Sciatic nerve (tissue), 2 donors: Measurements from ENCODE around the gene EPDR1. TPM values are rescaled to one million over a fixed set of nuclear protein-coding genes. Genes with fewer than 3 reads are reported as not detected.

Source experiments
- ATAC-seq: fragments of 200-7000 bp; cut with Tn5 transposase; one replicate; pipeline ENCODE4 v1.9.1; 2020; ENCODE audit warnings: mild to moderate bottlenecking, moderate library complexity
- DNase-seq: peaks from one replicate; pipeline ENCODE4 v3.0.0-alpha.2; 2020; ENCODE audit warnings: low spot score
- intact Hi-C: fragments of 100-400 bp; cut with DNase I; formaldehyde crosslinking; loops from one replicate; pipeline ENCODE4 v1.14.2; 2022
- total RNA-seq: library from RNA; stranded (reverse); fragmentation: NEBNext Ultra II Directional; extraction: Animal tissue kit (Norgen Biotek cat#: 25700); gene quantifications from one replicate; pipeline ENCODE4 v1.2.1, GENCODE V29; 2021
- donor health status: DM: no; HTN: no; CAD: no.
- donor health status: DM: no; HTN: no; CAD: no.

EPDR1 gene
- total RNA-seq, 1 donor from 2014 or later = 46.9 TPM

DNA sequence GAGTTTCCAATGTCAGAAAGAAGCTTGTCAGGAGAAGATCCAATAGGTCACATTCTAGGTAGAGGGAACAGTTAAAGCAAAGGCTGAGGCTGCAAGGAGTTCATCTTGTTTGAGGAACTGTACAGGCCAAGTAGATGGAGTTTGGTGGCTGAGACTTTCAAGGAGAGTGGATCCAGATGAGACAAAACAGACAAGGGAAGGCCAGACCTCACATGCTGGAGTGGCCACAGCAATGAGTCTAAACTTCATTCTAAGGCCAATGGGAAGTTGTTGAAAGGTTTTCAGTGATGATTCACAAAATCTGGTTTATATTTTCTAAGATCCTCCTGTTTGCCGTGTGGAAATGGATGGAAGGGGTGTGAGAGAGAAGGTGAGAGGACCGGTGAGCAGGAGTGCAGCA is 40.0 kb downstream of the EPDR1 start:
- intact Hi-C loops = no loop called here
- ATAC-seq (no peak), DNase-seq (no peak)

GRCh38 chr7:37961251-37961650 is 40.8 kb downstream of the EPDR1 start:
- intact Hi-C loops = no loop called here
- ATAC-seq = no peak

GRCh38 chr7:37964196-37964595 is 43.8 kb downstream of the EPDR1 start:
- no peak for DNase-seq
- ATAC-seq = no peak
- intact Hi-C loops = no loop called here

More at GRCh38 chr7:37961251-37961650, 40.8 kb downstream of the EPDR1 start:
- no peak for DNase-seq

- DNase-seq (no peak), ATAC-seq (no peak)
- intact Hi-C loops = no loop called here
Observed at GRCh38 chr7:37970211-37970610, 49.8 kb downstream of the EPDR1 start.

- ATAC-seq = no peak
- no peak for DNase-seq
- intact Hi-C loops = no loop called here
Observed at GRCh38 chr7:37971491-37971890, 51.1 kb downstream of the EPDR1 start.

DNA sequence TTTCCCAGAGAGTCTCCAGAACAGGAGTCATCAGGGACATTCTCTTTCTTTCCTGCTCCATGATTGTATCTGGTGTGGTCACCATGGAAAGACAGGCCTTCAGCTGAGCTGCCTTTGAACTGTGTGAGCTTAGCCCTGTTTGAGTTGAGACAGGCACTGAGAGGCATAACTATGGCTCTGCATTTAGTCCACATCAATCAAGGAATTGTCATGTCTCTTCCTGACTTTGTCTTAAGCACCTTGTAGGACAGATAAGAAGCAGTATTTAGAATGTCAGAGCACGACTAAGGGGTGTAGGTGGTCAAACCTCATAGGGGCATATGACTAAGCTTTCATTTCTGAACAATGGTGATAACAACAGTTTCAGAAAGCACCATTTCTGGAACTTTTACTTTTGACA is 53.5 kb downstream of the EPDR1 start:
- ATAC-seq (no peak), DNase-seq (no peak)
- intact Hi-C loops = no loop called here

- intact Hi-C loops = no loop called here
- no peak for ATAC-seq
- no peak for DNase-seq
Observed at GRCh38 chr7:37974711-37975110, 54.3 kb downstream of the EPDR1 start.

DNA sequence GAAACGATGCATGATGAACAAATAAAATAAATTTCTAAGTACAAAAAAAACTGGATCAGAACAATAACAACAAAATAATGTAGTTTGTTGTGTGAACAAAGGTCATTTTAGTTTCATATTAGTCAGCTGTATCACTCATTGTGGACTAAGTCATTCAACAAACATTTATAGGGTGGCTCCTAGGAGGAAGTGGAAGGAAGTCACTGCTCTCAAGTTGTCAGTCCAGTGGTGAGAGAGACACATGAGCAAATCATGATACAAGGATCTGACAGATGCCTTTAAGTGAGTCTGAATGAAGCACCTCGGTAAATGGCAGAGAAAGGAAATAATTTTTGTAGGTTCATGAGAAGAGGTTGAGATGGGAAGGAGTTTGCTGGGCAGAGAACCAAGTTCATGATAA is 56.8 kb downstream of the EPDR1 start:
- DNase-seq (no peak), ATAC-seq (no peak)
- intact Hi-C loops = no loop called here

GRCh38 chr7:37981664-37982063 is 61.2 kb downstream of the EPDR1 start:
- ATAC-seq (no peak), DNase-seq (no peak)
- intact Hi-C loops = no loop called here

- ATAC-seq (no peak), DNase-seq (no peak)
- intact Hi-C loops = no loop called here
Observed at GRCh38 chr7:37982423-37982822, 62.0 kb downstream of the EPDR1 start.

DNA sequence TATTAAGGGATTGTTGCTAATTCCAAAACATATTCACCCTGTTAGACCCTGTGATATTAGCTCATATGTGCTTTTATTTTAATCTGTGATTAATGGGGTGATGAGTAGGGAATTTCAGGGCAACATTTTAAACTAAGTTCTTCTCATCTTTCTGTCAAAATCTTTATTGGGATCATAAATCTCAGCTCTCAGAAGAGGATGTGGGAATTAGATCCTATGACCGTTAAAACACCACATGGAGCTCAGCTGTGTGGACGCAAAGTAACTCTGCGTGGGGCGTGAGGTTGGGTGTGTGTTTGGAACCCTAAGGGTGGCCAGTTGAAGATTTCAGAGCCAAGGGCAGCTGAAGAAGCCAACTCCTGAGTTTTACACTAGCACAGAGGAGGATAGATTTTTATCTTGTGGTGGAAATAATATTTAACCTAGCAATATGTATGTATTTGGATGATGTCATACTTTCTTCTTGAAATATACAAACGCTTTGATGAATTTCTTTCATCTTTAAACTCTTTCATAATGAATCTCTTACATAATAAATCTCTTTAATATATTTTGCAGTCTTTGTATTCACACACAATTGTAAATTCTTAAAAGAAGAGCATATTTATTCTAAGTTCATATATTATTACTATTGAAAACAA is 64.4 kb downstream of the EPDR1 start:
- intact Hi-C loops = no loop called here
- DNase-seq = no peak
- peak; percentile 66 for ATAC-seq

DNA sequence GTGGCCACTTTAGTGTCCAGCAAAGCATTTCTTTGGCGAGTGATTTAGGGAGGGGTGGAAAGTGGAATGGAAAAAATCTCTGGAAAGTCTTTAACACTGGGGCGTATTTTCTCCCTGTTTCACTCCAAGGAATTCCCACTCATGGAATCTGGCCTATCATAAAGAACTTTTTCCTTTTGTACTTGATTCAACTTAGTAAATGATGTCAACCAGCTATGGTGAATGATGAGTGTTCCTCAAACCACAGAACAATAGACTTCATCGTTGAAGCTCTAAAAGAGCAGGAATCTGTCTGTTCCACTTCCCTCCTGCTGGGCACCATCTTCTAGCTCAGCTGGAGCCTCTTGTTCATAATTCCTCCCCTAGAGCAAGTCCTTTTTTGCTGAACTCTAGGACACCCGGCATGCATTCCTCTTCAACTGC is 66.5 kb downstream of the EPDR1 start:
- no peak for DNase-seq
- ATAC-seq = peak; percentile 71
- intact Hi-C loops = no loop called here

DNA sequence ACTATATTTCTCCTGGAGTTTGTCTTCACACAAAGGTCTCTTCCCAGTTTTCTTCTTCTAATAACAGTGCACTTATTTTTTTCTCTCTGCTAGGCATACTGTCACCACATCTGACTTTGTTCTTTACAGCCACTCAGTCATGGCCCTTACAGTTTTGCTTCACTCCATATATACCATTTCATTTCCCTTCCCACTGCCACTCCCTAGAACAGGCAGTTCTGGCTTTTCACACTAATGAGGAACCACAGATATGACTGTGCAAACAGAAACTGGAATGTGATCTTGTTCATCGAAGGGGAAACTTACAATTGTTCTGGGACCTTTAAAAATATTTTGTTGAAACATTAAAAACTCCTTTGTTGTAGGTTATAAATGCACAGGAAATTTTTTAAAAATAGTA is 67.3 kb downstream of the EPDR1 start:
- ATAC-seq (peak; percentile 72), DNase-seq (no peak)
- intact Hi-C loops = no loop called here

- ATAC-seq (no peak), DNase-seq (no peak)
- intact Hi-C loops = no loop called here
Observed at GRCh38 chr7:37988721-37989650, 68.5 kb downstream of the EPDR1 start.

DNA sequence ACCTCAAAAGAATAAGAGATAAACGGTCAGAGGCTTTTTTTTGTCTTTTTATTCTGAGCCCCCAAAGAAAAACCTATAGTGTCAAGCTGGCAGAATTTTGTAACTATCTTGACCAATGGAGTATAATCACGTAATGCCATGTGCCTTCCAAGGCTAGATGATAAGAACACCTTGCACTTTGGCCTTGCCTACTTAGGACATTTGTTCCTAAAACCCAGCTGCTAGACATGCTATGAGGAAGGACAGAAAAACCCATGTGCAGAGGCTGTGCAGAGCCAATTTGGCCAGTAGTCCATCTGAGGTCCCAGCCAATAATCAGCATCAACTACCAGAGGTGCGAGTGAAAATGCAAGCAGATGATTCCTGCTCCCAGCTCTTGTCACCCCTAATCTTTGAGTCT is 69.9 kb downstream of the EPDR1 start:
- intact Hi-C loops = no loop called here
- DNase-seq (no peak), ATAC-seq (no peak)

DNA sequence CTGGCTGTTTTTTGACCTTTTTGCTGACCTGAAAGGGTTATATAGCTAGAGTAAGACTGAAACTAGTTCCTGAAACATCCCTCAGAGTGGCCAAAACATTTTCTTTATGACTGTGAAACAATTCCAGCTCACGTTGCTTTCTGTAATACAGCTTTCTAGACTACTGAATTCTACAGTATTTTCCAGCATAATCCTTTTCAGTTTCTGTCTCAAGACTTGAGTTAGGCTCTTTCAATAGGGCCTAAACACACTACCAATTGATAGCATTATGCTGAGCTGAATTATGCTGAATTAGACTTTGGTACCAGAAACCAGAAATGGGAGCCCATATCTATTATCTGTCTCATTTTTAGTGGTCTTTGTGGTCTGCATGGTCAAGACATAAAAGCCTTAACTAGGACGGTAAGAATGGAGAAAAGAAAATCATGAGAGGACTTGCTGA is 72.6 kb downstream of the EPDR1 start:
- DNase-seq (no peak), ATAC-seq (no peak)
- intact Hi-C loops = no loop called here

DNA sequence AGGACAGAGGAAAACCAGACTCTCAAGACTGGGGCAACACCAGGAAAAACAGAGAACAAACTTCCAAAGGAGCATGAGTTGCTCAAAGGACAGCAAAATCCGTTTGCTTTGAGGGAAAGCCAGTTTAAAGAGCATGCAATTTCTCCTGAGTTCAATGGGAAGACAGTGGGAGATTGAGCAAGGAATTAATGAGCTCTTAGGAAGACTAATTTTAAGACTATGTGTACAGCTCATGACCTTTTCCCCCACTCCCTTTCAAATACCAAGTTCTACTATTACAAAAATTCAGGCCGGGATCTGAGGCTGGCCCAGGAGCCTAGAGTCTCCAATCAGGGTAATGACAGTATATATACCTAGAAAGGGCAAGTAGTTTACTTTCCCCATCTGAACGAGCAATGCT is 79.2 kb downstream of the EPDR1 start:
- DNase-seq (no peak), ATAC-seq (peak; percentile 91)
- intact Hi-C loops = no loop called here

GRCh38 chr7:38000272-38000671 is 79.8 kb downstream of the EPDR1 start:
- intact Hi-C loops = no loop called here
- ATAC-seq (peak; percentile 91), DNase-seq (no peak)
